Thyroid gland (tissue), 4 donors: Measurements from ENCODE around the gene NDUFS6.

Source experiments
- POLR2A ChIP-seq, 2 donors: fragments of 450-650 bp; IDR thresholded peaks; one replicate each; pipeline ENCODE4 v1.6.1; 2017; ENCODE audit warnings: antibody characterized with exemption in 2 of 2, mild to moderate bottlenecking in 2 of 2, moderate library complexity in 1 of 2
- TF ChIP-seq, protein P1 (sequence below), 6 experiments: fragments of 200-600 bp in 3 of 6; fragments of 450-650 bp in 3 of 6; sonication (generic) in 3 of 6; IDR thresholded peaks; one replicate each; pipeline ENCODE4 v1.5.1; 2016 to 2019; ENCODE audit warnings: antibody characterized with exemption in 6 of 6, mild to moderate bottlenecking in 2 of 6, inconsistent platforms in 1 of 6, moderate library complexity in 1 of 6

DNA sequence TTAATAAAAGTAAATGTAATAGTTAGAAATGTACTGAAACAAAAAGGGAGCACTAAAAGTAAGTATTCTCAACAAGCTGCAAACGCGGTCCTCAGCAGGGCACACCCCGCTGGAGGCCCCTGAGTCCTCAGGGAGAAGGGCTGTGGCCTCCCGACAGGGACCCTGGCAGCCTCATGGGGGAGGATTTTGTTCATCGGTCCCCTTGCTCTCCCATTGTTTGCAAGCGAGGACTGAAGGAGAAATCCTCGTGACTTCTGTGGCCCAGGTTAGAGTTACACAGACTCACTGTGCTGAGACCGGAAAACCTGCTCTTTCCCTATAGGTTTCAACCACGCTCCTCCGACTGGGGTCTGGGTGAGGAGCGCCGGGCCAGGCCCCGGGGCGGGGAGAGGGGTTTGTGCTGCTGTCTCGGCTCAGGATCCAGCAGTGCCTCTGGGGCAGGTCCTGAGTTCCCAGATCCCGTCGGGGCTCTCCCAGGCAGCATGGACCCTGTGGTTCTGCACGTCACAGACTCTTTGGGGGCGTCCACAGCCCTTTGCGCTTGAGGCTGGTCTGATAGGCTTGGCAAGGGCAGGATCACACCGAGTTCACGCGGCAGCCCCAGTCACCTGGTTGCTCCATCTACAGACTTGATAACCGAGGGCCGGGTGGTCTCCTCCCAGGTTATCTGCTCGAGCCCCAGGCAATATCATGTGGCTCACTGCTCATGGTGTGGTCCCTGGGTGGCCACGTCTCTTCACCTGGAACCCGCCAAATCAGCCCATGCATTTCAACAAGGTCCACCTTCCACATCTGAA lies 40.4 kb upstream of the NDUFS6 start:
- TF ChIP-seq, protein P1, sequence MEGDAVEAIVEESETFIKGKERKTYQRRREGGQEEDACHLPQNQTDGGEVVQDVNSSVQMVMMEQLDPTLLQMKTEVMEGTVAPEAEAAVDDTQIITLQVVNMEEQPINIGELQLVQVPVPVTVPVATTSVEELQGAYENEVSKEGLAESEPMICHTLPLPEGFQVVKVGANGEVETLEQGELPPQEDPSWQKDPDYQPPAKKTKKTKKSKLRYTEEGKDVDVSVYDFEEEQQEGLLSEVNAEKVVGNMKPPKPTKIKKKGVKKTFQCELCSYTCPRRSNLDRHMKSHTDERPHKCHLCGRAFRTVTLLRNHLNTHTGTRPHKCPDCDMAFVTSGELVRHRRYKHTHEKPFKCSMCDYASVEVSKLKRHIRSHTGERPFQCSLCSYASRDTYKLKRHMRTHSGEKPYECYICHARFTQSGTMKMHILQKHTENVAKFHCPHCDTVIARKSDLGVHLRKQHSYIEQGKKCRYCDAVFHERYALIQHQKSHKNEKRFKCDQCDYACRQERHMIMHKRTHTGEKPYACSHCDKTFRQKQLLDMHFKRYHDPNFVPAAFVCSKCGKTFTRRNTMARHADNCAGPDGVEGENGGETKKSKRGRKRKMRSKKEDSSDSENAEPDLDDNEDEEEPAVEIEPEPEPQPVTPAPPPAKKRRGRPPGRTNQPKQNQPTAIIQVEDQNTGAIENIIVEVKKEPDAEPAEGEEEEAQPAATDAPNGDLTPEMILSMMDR (IDR thresholded peaks at IDR 0.05): no peak
- no peak for TF ChIP-seq POLR2A (IDR thresholded peaks at IDR 0.05)
